Measurements from ENCODE around the gene LIPG.

The LIPG gene

DNA sequence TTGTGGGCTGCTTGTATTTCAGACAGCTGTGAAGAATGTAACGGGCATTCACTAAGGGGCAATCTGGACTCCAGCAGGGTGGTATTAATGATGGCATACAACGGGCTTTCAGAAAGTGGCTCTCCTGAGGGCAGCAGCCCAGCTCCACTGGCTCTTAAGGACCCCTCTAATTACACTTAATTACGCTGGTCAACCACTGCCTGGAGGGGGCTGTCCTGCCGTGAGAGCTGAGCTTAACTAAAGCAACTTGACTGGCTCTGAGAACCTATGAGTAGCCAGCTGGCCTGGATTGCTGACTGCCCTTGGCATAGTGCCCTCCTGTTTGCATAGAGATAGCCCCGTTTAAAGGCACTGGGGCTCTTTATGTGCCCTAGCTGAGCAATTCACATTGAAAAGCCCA lies 3.8 kb downstream of the LIPG start:
- TF ChIP-seq CTCF (IDR thresholded peaks at IDR 0.05; ENCODE audit: insufficient read depth, low read length, poor library complexity, severe bottlenecking) (no peak), EZH2phosphoT487 (conservative IDR thresholded peaks at IDR 0.05; ENCODE audit: low read length) (no peak)

DNA sequence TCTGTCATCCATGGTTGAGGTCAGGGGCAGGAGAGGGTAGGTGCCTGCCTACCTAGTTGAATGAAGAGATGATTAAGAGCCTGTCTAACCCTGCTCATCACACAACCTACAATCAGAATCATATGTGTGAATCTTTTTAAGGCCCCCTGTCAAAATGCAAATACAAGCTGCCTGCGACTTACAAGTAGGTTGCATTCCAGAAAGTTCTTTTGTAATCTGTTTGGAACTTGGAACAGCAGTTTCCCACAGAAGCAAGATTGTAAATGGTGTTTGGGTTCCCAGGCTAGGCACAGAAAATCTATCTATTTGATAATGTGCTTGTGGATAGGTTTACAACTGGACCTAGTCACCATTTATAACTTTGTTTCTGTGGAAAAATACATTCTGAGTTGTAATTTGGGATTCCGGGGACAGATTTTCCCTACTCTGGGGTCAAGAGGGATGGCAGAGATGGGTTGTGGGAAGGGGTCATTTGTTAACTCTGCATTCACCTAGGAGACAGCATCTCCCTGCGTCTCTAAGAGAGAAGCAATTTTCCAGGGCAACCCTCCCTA lies 4.4 kb downstream of the LIPG start:
- no peak overlapping the region for H3K4me3 ChIP-seq (ENCODE audit: insufficient read depth, low read length, poor library complexity, severe bottlenecking)
- no peak overlapping the region for H2AFZ ChIP-seq (ENCODE audit: low read depth, low read length, severe bottlenecking)
- TF ChIP-seq EZH2phosphoT487 (conservative IDR thresholded peaks at IDR 0.05; ENCODE audit: low read length) (no peak), CTCF (IDR thresholded peaks at IDR 0.05; ENCODE audit: insufficient read depth, low read length, poor library complexity, severe bottlenecking) (no peak)
- H3K9ac ChIP-seq (ENCODE audit: low read length) = no peak overlapping the region
- H3F3A ChIP-seq (ENCODE audit: insufficient read depth) = no peaks in the 10 kb centered on the region
- H4K20me1 ChIP-seq (ENCODE audit: low read depth, low read length) = no peaks in the 10 kb centered on the region
- H3K79me2 ChIP-seq (ENCODE audit: insufficient read depth, low read length) = no peaks in the 10 kb centered on the region
- H3K4me2 ChIP-seq (ENCODE audit: low read depth, low read length, poor library complexity, severe bottlenecking) = no peak overlapping the region
- no peaks in the 10 kb centered on the region for H3K36me3 ChIP-seq (ENCODE audit: low read length)
- no peaks in the 10 kb centered on the region for H3K9me2 ChIP-seq (replicated peaks; ENCODE audit: insufficient read depth, low read length)
- no peaks in the 10 kb centered on the region for H3K9me3 ChIP-seq (ENCODE audit: insufficient read depth, low read length)
- no peak overlapping the region for H3K27ac ChIP-seq (ENCODE audit: low read depth, low read length)
- H3K27me3 ChIP-seq (ENCODE audit: low read length) = no peaks in the 10 kb centered on the region

More for the DNA sequence above, 3.8 kb downstream of the LIPG start:
- Histone ChIP-seq H3K9me3 (ENCODE audit: insufficient read depth, low read length) (no peaks in the 10 kb centered on the region), H3K79me2 (ENCODE audit: insufficient read depth, low read length) (no peaks in the 10 kb centered on the region), H3K4me3 (ENCODE audit: insufficient read depth, low read length, poor library complexity, severe bottlenecking) (no peak overlapping the region), H3F3A (ENCODE audit: insufficient read depth) (no peaks in the 10 kb centered on the region), H3K4me2 (ENCODE audit: low read depth, low read length, poor library complexity, severe bottlenecking) (no peak overlapping the region), H4K20me1 (ENCODE audit: low read depth, low read length) (no peaks in the 10 kb centered on the region), H3K9me2 (replicated peaks; ENCODE audit: insufficient read depth, low read length) (no peaks in the 10 kb centered on the region), H3K9ac (ENCODE audit: low read length) (no peak overlapping the region), H3K27ac (ENCODE audit: low read depth, low read length) (no peak overlapping the region), H2AFZ (ENCODE audit: low read depth, low read length, severe bottlenecking) (no peak overlapping the region), H3K27me3 (ENCODE audit: low read length) (no peaks in the 10 kb centered on the region), H3K36me3 (ENCODE audit: low read length) (no peaks in the 10 kb centered on the region)

DNA sequence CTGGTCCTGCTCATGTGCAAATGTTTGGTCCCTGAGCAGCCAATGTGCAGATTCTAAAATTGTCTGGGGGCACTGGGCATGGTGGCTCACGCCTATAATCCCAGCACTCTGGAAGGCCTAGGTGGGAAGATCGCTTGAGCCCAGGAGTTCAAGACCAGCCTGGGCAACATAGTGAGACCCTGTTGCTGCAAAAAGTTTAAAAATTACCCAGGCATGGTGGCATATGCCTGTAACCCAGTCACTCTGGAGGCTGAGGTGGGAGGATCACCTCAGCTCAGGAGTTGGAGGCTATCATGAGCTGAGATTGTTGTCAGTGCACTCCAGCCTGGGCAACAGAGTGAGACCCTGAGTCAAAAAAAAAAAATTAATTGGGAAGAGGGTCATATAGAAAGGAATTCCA lies 5.1 kb downstream of the LIPG start:
- no peak for TF ChIP-seq EZH2phosphoT487 (conservative IDR thresholded peaks at IDR 0.05; ENCODE audit: low read length)
- no peak for TF ChIP-seq CTCF (IDR thresholded peaks at IDR 0.05; ENCODE audit: insufficient read depth, low read length, poor library complexity, severe bottlenecking)

More for the DNA sequence above, 5.1 kb downstream of the LIPG start:
- no peak overlapping the region for H3K9ac ChIP-seq (ENCODE audit: low read length)
- no peak overlapping the region for H3K4me2 ChIP-seq (ENCODE audit: low read depth, low read length, poor library complexity, severe bottlenecking)
- H3K9me3 ChIP-seq (ENCODE audit: insufficient read depth, low read length) = no peaks in the 10 kb centered on the region
- no peak overlapping the region for H3K4me3 ChIP-seq (ENCODE audit: insufficient read depth, low read length, poor library complexity, severe bottlenecking)
- no peaks in the 10 kb centered on the region for H3F3A ChIP-seq (ENCODE audit: insufficient read depth)
- H3K79me2 ChIP-seq (ENCODE audit: insufficient read depth, low read length) = no peaks in the 10 kb centered on the region
- no peaks in the 10 kb centered on the region for H3K36me3 ChIP-seq (ENCODE audit: low read length)
- no peaks in the 10 kb centered on the region for H3K27me3 ChIP-seq (ENCODE audit: low read length)
- no peak overlapping the region for H3K27ac ChIP-seq (ENCODE audit: low read depth, low read length)
- no peaks in the 10 kb centered on the region for H4K20me1 ChIP-seq (ENCODE audit: low read depth, low read length)
- no peak overlapping the region for H2AFZ ChIP-seq (ENCODE audit: low read depth, low read length, severe bottlenecking)
- no peaks in the 10 kb centered on the region for H3K9me2 ChIP-seq (replicated peaks; ENCODE audit: insufficient read depth, low read length)
